B cell (primary cell): ENCODE data around the gene SOX6. TPM values are rescaled to one million over a fixed set of nuclear protein-coding genes. Genes with fewer than 3 reads are reported as not detected.

Experiments used
- ATAC-seq: fragments of 200-7000 bp; cut with Tn5 transposase; one replicate; pipeline ENCODE4 v1.10.0; 2021; ENCODE audit warnings: low read depth, mild to moderate bottlenecking, moderate number of reproducible peaks, moderate library complexity
- CTCF ChIA-PET: fragments of 350-600 bp; sonication (Branson Sonifier 250); formaldehyde crosslinking; loops from one replicate; lab custom pipeline; 2021; ENCODE audit warnings: antibody characterized with exemption, inconsistent platforms; lab: Charles Lee
- POLR2A ChIA-PET: fragments of 350-600 bp; sonication (Branson Sonifier 250); formaldehyde crosslinking; loops from one replicate; lab custom pipeline; 2021; ENCODE audit warnings: antibody characterized with exemption; lab: Charles Lee
- DNase-seq: peaks from one replicate; pipeline ENCODE4 v3.0.0; 2013
- H2AFZ ChIP-seq: 2 replicates; pipeline ENCODE4 v1.6.1; 2012; ENCODE audit warnings: mild to moderate bottlenecking, low read depth, low read length; ENCODE audit not compliant: insufficient read depth, poor library complexity, severe bottlenecking
- H3K27ac ChIP-seq, 2 donors: 1 replicate in 1 of 2; 2 replicates in 1 of 2; pipeline ENCODE4 v1.5.1; 2012 to 2013; ENCODE audit warnings: low read length in 2 of 2, mild to moderate bottlenecking in 2 of 2, moderate library complexity in 1 of 2
- H3K27me3 ChIP-seq, 4 experiments: fragments of 200-600 bp in 1 of 4; sonication (generic) in 1 of 4; replicated peaks in 1 of 4; 1 replicate in 2 of 4; 2 replicates in 2 of 4; pipeline versions ENCODE4 v1.6.1 to v1.7.0; 2013 to 2016; ENCODE audit warnings: low read length in 3 of 4, mild to moderate bottlenecking in 2 of 4, mixed read lengths in 1 of 4, moderate library complexity in 1 of 4; ENCODE audit not compliant: insufficient read depth in 4 of 4, control insufficient read depth in 3 of 4; ENCODE audit errors: control extremely low read depth in 1 of 4
- H3K36me3 ChIP-seq, 2 experiments: replicated peaks in 1 of 2; 1 replicate in 1 of 2; 2 replicates in 1 of 2; pipeline versions ENCODE4 v1.6.1 to v1.7.1; 2013; ENCODE audit warnings: low read length in 1 of 2; ENCODE audit not compliant: insufficient read depth in 2 of 2, control insufficient read depth in 1 of 2; ENCODE audit errors: control extremely low read depth in 1 of 2, extremely low read depth in 1 of 2
- H3K4me1 ChIP-seq, 2 donors: fragments of 200-600 bp in 1 of 2; sonication (generic) in 1 of 2; 1 replicate in 1 of 2; 2 replicates in 1 of 2; pipeline versions ENCODE4 v1.5.1 to v1.6.1; 2013 to 2017; ENCODE audit warnings: low read length in 2 of 2; ENCODE audit not compliant: control insufficient read depth in 2 of 2, insufficient read depth in 2 of 2
- H3K4me2 ChIP-seq: replicated peaks from 2 replicates; pipeline ENCODE3; 2012; ENCODE audit warnings: mild to moderate bottlenecking, low read depth, low read length; ENCODE audit not compliant: poor library complexity, severe bottlenecking
- H3K4me3 ChIP-seq, 5 experiments: fragments of 200-600 bp in 1 of 5; sonication (generic) in 1 of 5; 1 replicate in 3 of 5; 2 replicates in 2 of 5; pipeline versions ENCODE4 v1.5.1 to v1.7.0; 2011 to 2016; ENCODE audit warnings: low read length in 4 of 5, mild to moderate bottlenecking in 4 of 5, low read depth in 2 of 5, control low read depth in 1 of 5, moderate library complexity in 1 of 5; ENCODE audit not compliant: insufficient read depth in 1 of 5; ENCODE audit errors: control extremely low read depth in 1 of 5, extremely low read depth in 1 of 5
- H3K79me2 ChIP-seq: fragments of 200-600 bp; sonication (generic); one replicate; pipeline ENCODE4 v1.6.0; 2016; ENCODE audit warnings: low read length; ENCODE audit not compliant: control insufficient read depth, insufficient read depth
- H3K9ac ChIP-seq: fragments of 200-600 bp; sonication (generic); 2 replicates; pipeline ENCODE4 v1.6.1; 2017; ENCODE audit warnings: mild to moderate bottlenecking, low read length, moderate library complexity
- H3K9me3 ChIP-seq, 3 donors: one replicate each; pipeline versions ENCODE4 v1.6.1 to v1.7.1; 2013; ENCODE audit warnings: low read length in 2 of 3; ENCODE audit not compliant: control insufficient read depth in 2 of 3, insufficient read depth in 1 of 3; ENCODE audit errors: control extremely low read depth in 1 of 3
- H4K20me1 ChIP-seq: 2 replicates; pipeline ENCODE4 v1.6.0; 2012; ENCODE audit warnings: mild to moderate bottlenecking, low read length; ENCODE audit not compliant: insufficient read depth, control insufficient read depth, poor library complexity, severe bottlenecking
- H3K27ac Mint-ChIP-seq: one replicate; pipeline ENCODE4 v1.8.0; 2021; ENCODE audit warnings: mixed read lengths
- H3K27me3 Mint-ChIP-seq: one replicate; pipeline ENCODE4 v1.8.0; 2021; ENCODE audit warnings: mixed read lengths
- H3K4me1 Mint-ChIP-seq: one replicate; pipeline ENCODE4 v1.8.0; 2021; ENCODE audit warnings: mixed read lengths
- H3K4me3 Mint-ChIP-seq: one replicate; pipeline ENCODE4 v1.8.0; 2021; ENCODE audit warnings: mixed read lengths
- H3K9me3 Mint-ChIP-seq: one replicate; pipeline ENCODE4 v1.8.0; 2022; ENCODE audit warnings: mixed read lengths; ENCODE audit not compliant: insufficient read depth
- EZH2 ChIP-seq: IDR thresholded peaks from 2 replicates; pipeline ENCODE4 v1.6.1; 2012; ENCODE audit warnings: borderline replicate concordance, low read depth, mild to moderate bottlenecking, moderate library complexity, low read length; ENCODE audit not compliant: insufficient read depth, poor library complexity, severe bottlenecking
- WGBS: methylation state at CpG from one replicate; pipeline ENCODE4 v1.1.5; 2013; ENCODE audit warnings: missing lambda C conversion rate; ENCODE audit not compliant: insufficient coverage; 5-methylcytosine and 5-hydroxymethylcytosine counted together
- intact Hi-C: fragments of 100-400 bp; cut with micrococcal nuclease; formaldehyde crosslinking; loops from one replicate; pipeline ENCODE4 v1.10.0; 2022
- polyA plus RNA-seq: library from polyadenylated mRNA; depleted of rRNA; stranded (reverse); fragments of >200 nt; gene quantifications from 2 replicates; pipeline ENCODE4 v1.2.3, GENCODE V29; 2012
- total RNA-seq, 2 donors: library from RNA; stranded (reverse); fragments of 120-200 nt in 1 of 2; gene quantifications; 1 replicate in 1 of 2; 2 replicates in 1 of 2; pipeline versions ENCODE4 v1.2.3 to v1.2.4, GENCODE V29; 2013 to 2022
- TF ChIP-seq, protein P1 (sequence below): fragments of 200-600 bp; IDR thresholded peaks from one replicate; pipeline ENCODE4 v1.8.0; 2022; ENCODE audit warnings: antibody characterized with exemption, mild to moderate bottlenecking

Gene SOX6
- total and polyA plus RNA-seq, 2 donors (not counting 1 experiment from before 2014, with no cell fraction given) = not detected

DNA sequence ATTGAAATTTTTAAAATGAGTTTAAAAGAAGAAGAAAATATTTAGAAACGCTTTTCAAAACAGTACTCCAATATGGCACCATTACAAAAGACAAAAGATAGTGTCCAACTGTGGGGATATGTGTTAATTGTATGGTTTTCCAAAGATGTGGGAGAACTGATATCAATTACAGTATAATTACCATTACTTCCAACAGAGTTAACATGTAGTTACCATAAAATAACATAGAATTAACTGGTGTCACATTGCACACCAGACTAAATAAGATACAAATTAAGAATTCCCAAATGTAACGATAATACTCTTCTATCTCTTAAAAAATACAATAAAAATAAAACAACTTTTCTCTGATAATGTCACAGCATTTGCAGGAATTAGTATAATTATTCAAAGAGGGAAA lies 329.5 kb downstream of the SOX6 start:
- H3K9me3 Mint-ChIP-seq = no peaks in the 10 kb centered on the region
- ChIA-PET CTCF (no interaction called here), POLR2A (no interaction called here)
- no peaks in the 10 kb centered on the region for H4K20me1 ChIP-seq
- no peaks in the 10 kb centered on the region for H3K27me3 Mint-ChIP-seq
- no peaks in the 10 kb centered on the region for H3K4me1 ChIP-seq
- H3K4me1 Mint-ChIP-seq = no peaks in the 10 kb centered on the region
- ATAC-seq (no peak), DNase-seq (no peak)
- H3K9me3 ChIP-seq = no peaks in the 10 kb centered on the region
- no peak overlapping the region for H3K9ac ChIP-seq
- H3K27ac Mint-ChIP-seq = no peak overlapping the region
- no peak overlapping the region for H3K4me3 Mint-ChIP-seq
- H3K4me3 ChIP-seq = no peak overlapping the region
- no peaks in the 10 kb centered on the region for H3K27me3 ChIP-seq
- no peak overlapping the region for H3K4me2 ChIP-seq
- no peak overlapping the region for H2AFZ ChIP-seq
- no peak for TF ChIP-seq EZH2
- TF ChIP-seq, protein P1, sequence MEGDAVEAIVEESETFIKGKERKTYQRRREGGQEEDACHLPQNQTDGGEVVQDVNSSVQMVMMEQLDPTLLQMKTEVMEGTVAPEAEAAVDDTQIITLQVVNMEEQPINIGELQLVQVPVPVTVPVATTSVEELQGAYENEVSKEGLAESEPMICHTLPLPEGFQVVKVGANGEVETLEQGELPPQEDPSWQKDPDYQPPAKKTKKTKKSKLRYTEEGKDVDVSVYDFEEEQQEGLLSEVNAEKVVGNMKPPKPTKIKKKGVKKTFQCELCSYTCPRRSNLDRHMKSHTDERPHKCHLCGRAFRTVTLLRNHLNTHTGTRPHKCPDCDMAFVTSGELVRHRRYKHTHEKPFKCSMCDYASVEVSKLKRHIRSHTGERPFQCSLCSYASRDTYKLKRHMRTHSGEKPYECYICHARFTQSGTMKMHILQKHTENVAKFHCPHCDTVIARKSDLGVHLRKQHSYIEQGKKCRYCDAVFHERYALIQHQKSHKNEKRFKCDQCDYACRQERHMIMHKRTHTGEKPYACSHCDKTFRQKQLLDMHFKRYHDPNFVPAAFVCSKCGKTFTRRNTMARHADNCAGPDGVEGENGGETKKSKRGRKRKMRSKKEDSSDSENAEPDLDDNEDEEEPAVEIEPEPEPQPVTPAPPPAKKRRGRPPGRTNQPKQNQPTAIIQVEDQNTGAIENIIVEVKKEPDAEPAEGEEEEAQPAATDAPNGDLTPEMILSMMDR = no peak
- WGBS = no CpG with 5 or more reads among the region's 2 CpGs
- no peaks in the 10 kb centered on the region for H3K79me2 ChIP-seq
- no peak overlapping the region for H3K27ac ChIP-seq
- intact Hi-C loops = no loop called here
- H3K36me3 ChIP-seq = no peaks in the 10 kb centered on the region

DNA sequence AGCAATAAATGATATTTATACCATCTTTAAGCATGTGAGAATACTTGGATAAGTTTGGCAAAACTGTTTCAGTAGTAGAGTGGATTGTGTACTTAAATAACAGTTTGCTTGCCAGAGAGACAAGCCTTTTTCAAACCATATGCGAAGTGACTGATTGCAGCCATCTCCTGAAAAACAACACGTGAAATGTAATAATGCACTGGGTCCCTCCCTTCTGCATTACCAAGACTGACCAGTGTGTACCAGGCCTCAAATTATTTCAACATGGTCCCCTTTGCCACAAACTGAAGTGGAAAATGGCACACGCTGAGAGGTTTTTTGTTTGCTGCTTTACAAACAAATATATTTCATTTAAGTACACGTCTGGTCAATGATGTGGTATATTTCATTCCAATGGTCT lies 337.4 kb downstream of the SOX6 start:
- H3K4me1 Mint-ChIP-seq = no peaks in the 10 kb centered on the region

More for the DNA sequence above, 337.4 kb downstream of the SOX6 start:
- Histone ChIP-seq H3K4me2 (no peak overlapping the region), H3K9me3 (no peaks in the 10 kb centered on the region), H3K9ac (no peak overlapping the region), H3K27ac (no peak overlapping the region), H3K27me3 (no peaks in the 10 kb centered on the region), H3K36me3 (no peaks in the 10 kb centered on the region), H3K4me3 (no peak overlapping the region), H3K79me2 (no peaks in the 10 kb centered on the region), H4K20me1 (no peaks in the 10 kb centered on the region), H3K4me1 (no peaks in the 10 kb centered on the region), H2AFZ (no peak overlapping the region)
- DNase-seq (no peak), ATAC-seq (no peak)
- intact Hi-C loops = no loop called here
- no peak overlapping the region for H3K4me3 Mint-ChIP-seq
- 100% methylated on average over 2 of the region's 4 CpGs for WGBS
- ChIA-PET POLR2A (no interaction called here), CTCF (no interaction called here)
- TF ChIP-seq, protein P1 = no peak
- TF ChIP-seq EZH2 = no peak
- H3K27ac Mint-ChIP-seq = no peak overlapping the region
- no peaks in the 10 kb centered on the region for H3K9me3 Mint-ChIP-seq
- H3K27me3 Mint-ChIP-seq = no peaks in the 10 kb centered on the region
